Measurements from ENCODE around the gene KLF8.
"Not testable (repeated sequence)": the region's sequence is repeated elsewhere in the genome, so short reads cannot be mapped to it uniquely, and the experiment has no call there.

Gene KLF8

GRCh38 chrX:56232221-56233082 lies at the start of gene KLF8:
KLF8 (plus strand) TSS chrX:56232356; CDS start chrX:56233335, 979 bp downstream.
- DNase-seq (ENCODE audit: low read depth): no peak

GRCh38 chrX:56206945-56207344 lies 25.2 kb upstream of the KLF8 start:
- not testable (repeated sequence) for DNase-seq (ENCODE audit: low read depth)

- DNase-seq (ENCODE audit: low read depth): no peak
Measured at GRCh38 chrX:56211701-56212100, 20.5 kb upstream of the KLF8 start.

GRCh38 chrX:56216332-56216731 lies 15.8 kb upstream of the KLF8 start:
- DNase-seq (ENCODE audit: low read depth): no peak

DNA sequence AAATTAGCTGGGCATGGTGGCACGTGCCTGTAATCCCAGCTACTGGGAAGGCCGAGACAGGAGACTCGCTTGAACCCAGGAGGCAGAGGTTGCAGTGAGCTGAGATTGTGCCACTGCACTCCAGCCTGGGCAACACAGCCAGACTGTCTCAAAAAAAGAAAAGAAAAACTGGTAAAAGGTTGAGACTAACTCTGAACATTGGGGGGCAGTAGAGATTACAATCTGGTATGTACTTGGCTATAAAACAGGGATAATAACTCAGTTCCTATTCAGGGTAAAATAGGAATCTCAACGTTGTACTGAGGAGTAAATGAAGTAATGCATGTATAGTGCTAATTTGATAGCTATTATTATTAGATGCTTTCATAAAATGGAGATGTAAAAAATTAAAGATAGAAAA lies 12.5 kb upstream of the KLF8 start:
- no peak for DNase-seq (ENCODE audit: low read depth)

GRCh38 chrX:56221101-56221500 lies 11.1 kb upstream of the KLF8 start:
- no peak for DNase-seq (ENCODE audit: low read depth)

DNA sequence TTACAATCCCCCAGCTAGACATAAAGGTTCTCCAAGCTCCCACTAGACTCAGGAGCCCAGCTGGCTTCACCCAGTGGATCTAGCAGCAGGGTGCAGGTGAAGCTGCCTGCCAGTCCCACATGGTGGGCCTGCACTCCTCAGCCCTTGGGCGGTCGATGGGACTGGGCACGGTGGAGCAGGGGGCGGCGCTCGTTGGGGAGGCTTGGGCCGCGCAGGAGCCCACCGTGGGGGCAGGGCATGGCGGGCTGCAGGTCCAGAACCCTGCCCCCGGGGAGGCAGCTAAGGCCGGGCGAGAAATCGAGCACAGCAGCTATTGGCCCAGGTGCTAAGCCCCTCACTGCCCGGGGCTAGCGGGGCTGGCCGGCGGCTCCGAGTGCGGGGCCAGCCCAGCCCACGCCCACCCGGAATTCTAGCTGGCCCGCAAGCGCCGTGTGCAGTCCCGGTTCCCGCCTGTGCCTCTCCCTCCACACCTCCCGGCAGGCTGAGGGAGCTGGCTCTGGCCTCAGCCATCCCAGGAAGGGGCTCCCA lies 9.6 kb upstream of the KLF8 start:
- DNase-seq (ENCODE audit: low read depth): no peak

DNA sequence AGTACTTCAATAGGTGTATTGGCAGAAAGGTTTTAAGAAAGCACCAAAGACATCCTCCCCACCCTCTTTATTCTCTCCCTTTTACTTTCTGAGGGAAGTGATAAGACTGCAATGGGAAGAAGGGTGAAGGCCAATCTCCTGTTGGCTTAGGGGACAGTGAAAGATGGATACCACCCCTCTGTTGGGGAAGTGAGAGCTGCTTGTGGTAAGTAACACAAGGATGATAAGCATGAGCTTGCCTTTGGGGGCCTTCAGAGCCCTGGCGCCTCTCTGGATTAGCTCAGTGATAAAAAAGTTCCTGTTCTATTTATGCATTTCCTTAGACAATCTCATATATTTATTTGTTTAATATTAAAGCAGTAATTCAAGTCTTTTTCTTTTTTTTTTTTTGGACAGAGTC lies 5.2 kb upstream of the KLF8 start:
- DNase-seq (ENCODE audit: low read depth): no peak

- DNase-seq (ENCODE audit: low read depth): no peak
Measured at GRCh38 chrX:56228914-56229313, 3.2 kb upstream of the KLF8 start.

- no peak for DNase-seq (ENCODE audit: low read depth)
Measured at GRCh38 chrX:56231537-56232090, 542 bp upstream of the KLF8 start.

DNA sequence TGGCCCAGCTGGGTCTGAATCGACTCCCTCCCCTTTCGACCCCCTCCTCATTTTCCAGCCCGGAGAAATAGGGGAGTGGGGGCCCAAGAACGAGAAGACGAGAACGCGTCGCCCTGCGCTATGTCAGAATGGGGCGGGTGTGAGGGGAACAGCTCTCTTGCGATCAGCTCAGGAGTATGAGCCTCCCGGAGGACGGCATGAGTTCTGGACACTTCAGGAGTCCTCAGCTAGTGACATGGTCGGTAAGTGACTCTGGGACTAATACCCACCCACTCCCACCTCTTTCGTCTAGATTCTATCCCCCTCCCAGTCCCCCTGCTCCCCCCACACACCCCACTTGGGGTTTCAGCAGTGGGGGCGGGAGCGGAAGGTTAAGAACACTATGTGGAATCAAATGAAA lies 944 bp downstream of the KLF8 start:
- no peak for DNase-seq (ENCODE audit: low read depth)

DNA sequence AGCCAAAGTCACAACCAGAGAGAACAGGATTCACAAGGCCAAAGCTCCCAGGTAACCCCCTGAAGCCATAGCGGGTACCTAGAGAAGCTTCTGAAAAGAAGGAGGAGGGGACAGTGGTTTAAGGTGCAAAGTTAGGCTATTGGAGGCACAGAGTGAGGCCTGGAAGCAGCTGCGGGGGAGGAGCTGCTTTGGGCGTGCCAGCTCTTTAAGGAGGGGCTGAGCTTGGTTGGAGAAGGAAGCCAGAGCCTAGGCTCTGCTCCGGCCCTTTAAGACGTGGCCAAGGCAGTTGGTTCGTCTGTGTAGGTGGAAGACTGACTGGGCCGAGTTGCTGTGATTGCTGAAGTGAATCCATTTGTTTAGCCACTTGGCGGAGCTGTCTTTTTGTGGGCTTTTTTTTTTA lies 1.5 kb downstream of the KLF8 start:
- no peak for DNase-seq (ENCODE audit: low read depth)

GRCh38 chrX:56248492-56248891 lies 16.3 kb downstream of the KLF8 start:
- DNase-seq (ENCODE audit: low read depth): no peak

DNA sequence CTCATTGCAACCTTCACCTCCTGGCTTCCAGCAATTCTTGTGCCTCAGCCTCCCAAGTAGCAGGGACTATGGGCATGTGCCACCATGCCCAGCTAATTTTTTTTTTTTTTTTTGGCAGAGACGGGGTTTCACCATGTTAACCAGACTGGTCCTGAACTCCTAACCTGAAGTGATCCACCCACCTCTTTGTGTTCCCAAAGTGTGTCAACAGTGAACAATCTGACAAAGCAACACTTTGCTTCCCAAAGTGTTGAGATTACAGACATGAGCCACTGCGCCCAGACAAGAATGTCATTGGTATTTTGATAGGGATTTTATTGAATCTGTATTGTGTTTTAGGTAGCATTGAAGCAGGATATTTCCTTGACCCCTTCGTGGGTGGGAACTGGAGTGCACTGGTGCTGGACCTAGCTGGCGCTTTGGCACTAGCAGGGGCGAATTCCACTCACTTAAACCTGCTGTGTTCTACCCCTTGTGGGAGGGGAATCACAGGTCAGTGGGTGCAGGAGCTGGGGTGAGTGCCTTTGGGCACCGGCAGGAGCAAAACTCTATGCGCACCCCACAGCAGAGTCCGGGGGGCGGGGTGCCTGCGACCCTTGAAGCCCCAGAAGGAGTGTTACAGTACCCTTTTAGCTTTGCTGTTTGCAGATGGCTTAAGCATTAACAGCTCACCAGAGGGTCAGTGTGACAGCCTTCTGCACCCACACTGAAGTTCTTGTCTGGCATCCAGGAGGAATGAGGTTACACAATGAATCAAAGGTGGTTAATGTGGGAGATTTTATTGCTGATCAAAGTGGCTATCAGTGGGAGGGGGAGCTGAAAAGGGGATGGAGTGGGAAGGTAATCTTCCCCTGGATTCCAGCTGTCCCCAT lies 21.9 kb downstream of the KLF8 start:
- no peak for DNase-seq (ENCODE audit: low read depth)

- no peak for DNase-seq (ENCODE audit: low read depth)
Measured at GRCh38 chrX:56268888-56269287, 36.7 kb downstream of the KLF8 start.

- no peak for DNase-seq (ENCODE audit: low read depth)
Measured at GRCh38 chrX:56278692-56279091, 46.5 kb downstream of the KLF8 start.

GRCh38 chrX:56279863-56280262 lies 47.7 kb downstream of the KLF8 start:
- DNase-seq (ENCODE audit: low read depth): no peak

GRCh38 chrX:56281789-56282188 lies 49.6 kb downstream of the KLF8 start:
- DNase-seq (ENCODE audit: low read depth): no peak

DNA sequence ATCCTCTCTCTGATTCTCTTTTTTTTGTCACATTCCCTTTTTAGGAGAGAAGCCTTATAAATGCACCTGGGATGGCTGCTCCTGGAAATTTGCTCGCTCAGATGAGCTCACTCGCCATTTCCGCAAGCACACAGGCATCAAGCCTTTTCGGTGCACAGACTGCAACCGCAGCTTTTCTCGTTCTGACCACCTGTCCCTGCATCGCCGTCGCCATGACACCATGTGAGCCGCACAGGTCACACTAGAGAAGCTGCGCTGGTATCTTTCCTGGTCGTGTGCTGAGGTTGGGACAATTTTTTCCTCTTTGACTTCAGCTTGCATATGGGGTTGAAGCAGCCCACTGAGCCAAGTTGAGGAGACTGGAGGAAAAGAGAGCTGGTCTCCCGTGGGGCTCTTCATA lies 52.1 kb downstream of the KLF8 start:
- DNase-seq (ENCODE audit: low read depth): no peak

GRCh38 chrX:56288608-56289007 lies 56.5 kb downstream of the KLF8 start:
- no peak for DNase-seq (ENCODE audit: low read depth)

DNA sequence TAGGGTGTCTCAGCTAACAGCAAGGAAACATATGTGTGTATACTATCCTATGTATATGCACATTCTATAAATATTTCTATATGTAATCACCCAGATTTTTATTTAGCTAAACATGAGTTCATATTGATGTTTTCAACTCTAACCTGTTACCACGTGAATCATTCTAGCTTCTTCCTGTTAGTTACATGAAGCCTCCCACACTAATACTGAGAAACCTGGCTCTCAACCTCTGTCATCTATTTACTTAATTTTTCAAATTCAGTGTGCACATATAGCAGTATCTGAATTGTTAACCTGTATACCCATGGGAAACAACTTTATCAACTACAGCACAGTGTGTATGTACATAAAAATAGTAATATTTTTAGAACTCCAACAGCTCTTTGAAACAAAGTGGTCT lies 57.3 kb downstream of the KLF8 start:
- DNase-seq (ENCODE audit: low read depth): no peak

GRCh38 chrX:56308726-56309125 lies 76.6 kb downstream of the KLF8 start:
- DNase-seq (ENCODE audit: low read depth): no peak

- no peak for DNase-seq (ENCODE audit: low read depth)
Measured at GRCh38 chrX:56309881-56310280, 77.7 kb downstream of the KLF8 start.

All from GM04503 (cell line).